SK-N-SH (cell line): ENCODE measurements around the gene SLC2A11. TPM values are rescaled to one million over a fixed set of nuclear protein-coding genes. Genes with fewer than 3 reads are reported as not detected.

Experiments used
- CTCF ChIA-PET: fragments of 300-600, 350-600 bp; formaldehyde crosslinking; extraction: SDS; loops from one replicate; lab custom pipeline; 2021; lab: Yijun Ruan, JAX
- POLR2A ChIA-PET: fragments of 350-600 bp; sonication (Branson Sonifier 250); formaldehyde crosslinking; extraction: SDS; loops from one replicate; lab custom pipeline; 2020; ENCODE audit warnings: antibody characterized with exemption, inconsistent platforms; lab: Yijun Ruan, JAX
- DNase-seq: peaks from one replicate; pipeline ENCODE4 v3.0.0; 2012
- H2AFZ ChIP-seq: fragments of 200-600 bp; sonication (generic); 2 replicates; pipeline ENCODE4 v1.8.1; 2016; ENCODE audit warnings: antibody characterized with exemption, mild to moderate bottlenecking, low read depth
- H3F3A ChIP-seq: fragments of 200-600 bp; sonication (generic); replicated peaks from 2 replicates; pipeline ENCODE3; 2016; ENCODE audit warnings: antibody characterized with exemption, mild to moderate bottlenecking; ENCODE audit not compliant: insufficient read depth
- H3K27ac ChIP-seq, 2 experiments: fragments of 200-500 bp in 1 of 2; fragments of 200-600 bp in 1 of 2; sonication (Bioruptor generic) in 1 of 2; sonication (generic), shearing (Covaris generic) in 1 of 2; 2 replicates each; pipeline versions ENCODE4 v1.5.1 to v1.6.1; 2014 to 2016; ENCODE audit warnings: low read depth in 2 of 2, inconsistent platforms in 1 of 2, low read length in 1 of 2, mild to moderate bottlenecking in 1 of 2, mixed read lengths in 1 of 2
- H3K27me3 ChIP-seq: fragments of 200-600 bp; sonication (generic), shearing (Covaris generic); 2 replicates; pipeline ENCODE4 v1.6.1; 2016; ENCODE audit warnings: mixed run types; ENCODE audit not compliant: insufficient read depth
- H3K36me3 ChIP-seq, 2 experiments: fragments of 200-500 bp in 1 of 2; fragments of 200-600 bp in 1 of 2; sonication (Bioruptor generic) in 1 of 2; sonication (generic) in 1 of 2; replicated peaks in 1 of 2; 2 replicates each; pipeline versions ENCODE3 to v1.5.1; 2014 to 2016; ENCODE audit warnings: low read length in 1 of 2, mild to moderate bottlenecking in 1 of 2; ENCODE audit not compliant: insufficient read depth in 2 of 2, control insufficient read depth in 1 of 2
- H3K4me1 ChIP-seq, 2 experiments: fragments of 200-500 bp in 1 of 2; fragments of 200-600 bp in 1 of 2; sonication (Bioruptor generic) in 1 of 2; sonication (generic), shearing (Covaris generic) in 1 of 2; 2 replicates each; pipeline versions ENCODE4 v1.5.1 to v1.6.1; 2014 to 2016; ENCODE audit warnings: low read depth in 1 of 2, low read length in 1 of 2, mixed run types in 1 of 2; ENCODE audit not compliant: insufficient read depth in 2 of 2, control insufficient read depth in 1 of 2
- H3K4me2 ChIP-seq: fragments of 200-600 bp; sonication (generic), shearing (Covaris generic); 2 replicates; pipeline ENCODE4 v1.6.1; 2017; ENCODE audit warnings: mixed run types
- H3K4me3 ChIP-seq, 2 experiments: fragments of 200-500 bp in 1 of 2; fragments of 200-600 bp in 1 of 2; sonication (Bioruptor generic) in 1 of 2; sonication (generic), shearing (Covaris generic) in 1 of 2; 2 replicates each; pipeline versions ENCODE4 v1.5.1 to v1.8.1; 2014 to 2016; ENCODE audit warnings: low read depth in 2 of 2, inconsistent platforms in 1 of 2, low read length in 1 of 2, mild to moderate bottlenecking in 1 of 2, mixed read lengths in 1 of 2, moderate library complexity in 1 of 2
- H3K79me2 ChIP-seq: fragments of 200-600 bp; sonication (generic); 2 replicates; pipeline ENCODE4 v1.8.1; 2017; ENCODE audit warnings: mild to moderate bottlenecking; ENCODE audit not compliant: insufficient read depth
- H3K9ac ChIP-seq: fragments of 200-600 bp; sonication (generic); 2 replicates; pipeline ENCODE4 v1.6.1; 2017; ENCODE audit warnings: mixed run types
- H3K9me2 ChIP-seq: fragments of 200-600 bp; sonication (generic); 2 replicates; pipeline ENCODE4 v1.6.1; 2017; ENCODE audit warnings: mixed run types
- H3K9me3 ChIP-seq: fragments of 200-600 bp; sonication (generic); 2 replicates; pipeline ENCODE4 v1.6.1; 2017; ENCODE audit warnings: mixed run types, mild to moderate bottlenecking, moderate library complexity
- H4K20me1 ChIP-seq: fragments of 200-600 bp; sonication (generic); 2 replicates; pipeline ENCODE4 v1.6.1; 2017; ENCODE audit warnings: mild to moderate bottlenecking, mixed run types; ENCODE audit not compliant: insufficient read depth
- ELF1 ChIP-seq: IDR thresholded peaks from 2 replicates; pipeline ENCODE4 v1.4.0; 2012
- EP300 ChIP-seq, 2 experiments: IDR thresholded peaks; 2 replicates each; pipeline versions ENCODE4 v1.4.0 to v1.6.1; 2012; ENCODE audit warnings: borderline replicate concordance in 1 of 2, low read depth in 1 of 2, low read length in 1 of 2
- EZH2phosphoT487 ChIP-seq: fragments of 200-600 bp; sonication (generic); IDR thresholded peaks from 2 replicates; pipeline ENCODE4 v1.6.1; 2017; ENCODE audit warnings: low read depth, mixed run types, mild to moderate bottlenecking, antibody characterized with exemption, moderate library complexity, borderline replicate concordance
- FOXJ3 ChIP-seq: sonication (generic); formaldehyde crosslinking; IDR thresholded peaks from 2 replicates; pipeline ENCODE4 v1.5.1; 2020; ENCODE audit warnings: mild to moderate bottlenecking, missing genetic modification reagents
- GATA2 ChIP-seq: sonication (generic); formaldehyde crosslinking; IDR thresholded peaks from 2 replicates; pipeline ENCODE4 v1.5.0; 2020; ENCODE audit warnings: mild to moderate bottlenecking, missing genetic modification reagents
- NFIC ChIP-seq: IDR thresholded peaks from 2 replicates; pipeline ENCODE4 v1.4.0; 2012; ENCODE audit warnings: borderline replicate concordance
- POLR2AphosphoS5 ChIP-seq: IDR thresholded peaks from 2 replicates; pipeline ENCODE4 v1.6.1; 2012; ENCODE audit warnings: low read depth, low read length
- RCOR1 ChIP-seq: fragments of 150-350 bp; IDR thresholded peaks from 2 replicates; pipeline ENCODE4 v1.6.1; 2017; ENCODE audit warnings: antibody characterized with exemption, low read length
- RFX5 ChIP-seq: IDR thresholded peaks from 2 replicates; pipeline ENCODE4 v1.6.1; 2012; ENCODE audit warnings: mild to moderate bottlenecking, improper control_type of control experiment, low read length
- TEAD4 ChIP-seq: IDR thresholded peaks from 2 replicates; pipeline ENCODE4 v1.4.0; 2012; ENCODE audit warnings: mild to moderate bottlenecking, borderline replicate concordance; ENCODE audit not compliant: insufficient read depth
- YY1 ChIP-seq: IDR thresholded peaks from 2 replicates; pipeline ENCODE4 v1.4.0; 2012; ENCODE audit warnings: low read depth, mild to moderate bottlenecking
- ZBTB33 ChIP-seq: IDR thresholded peaks from 2 replicates; pipeline ENCODE4 v1.4.0; 2012; ENCODE audit warnings: low read depth, borderline replicate concordance
- WGBS: methylation state at CpG from one replicate; pipeline ENCODE4 v1.1.6; 2017; ENCODE audit warnings: low lambda C conversion rate; 5-methylcytosine and 5-hydroxymethylcytosine counted together
- polyA plus RNA-seq, 3 experiments: library from polyadenylated mRNA; depleted of rRNA; stranded (reverse); fragments of >200 nt; gene quantifications; 2 replicates each; pipeline ENCODE4 v1.2.3, GENCODE V29; 2012
- TF ChIP-seq, protein P1 (sequence below): fragments of 150-350 bp; IDR thresholded peaks from 2 replicates; pipeline ENCODE4 v1.6.1; 2017; ENCODE audit warnings: antibody characterized with exemption, low read length, low read depth, borderline replicate concordance
- TF ChIP-seq, protein P2 (sequence below): IDR thresholded peaks from 2 replicates; pipeline ENCODE4 v1.6.1; 2012; ENCODE audit warnings: mild to moderate bottlenecking, low read depth, low read length, moderate library complexity
- TF ChIP-seq, protein P3 (sequence below): fragments of 200-600 bp; sonication (generic); IDR thresholded peaks from 2 replicates; pipeline ENCODE4 v1.6.1; 2017; ENCODE audit warnings: antibody characterized with exemption, mild to moderate bottlenecking, moderate library complexity

Gene SLC2A11
- polyA plus RNA-seq, 1 of the 3 experiments (the other 2 are of a cell fraction): 21.8 TPM

DNA sequence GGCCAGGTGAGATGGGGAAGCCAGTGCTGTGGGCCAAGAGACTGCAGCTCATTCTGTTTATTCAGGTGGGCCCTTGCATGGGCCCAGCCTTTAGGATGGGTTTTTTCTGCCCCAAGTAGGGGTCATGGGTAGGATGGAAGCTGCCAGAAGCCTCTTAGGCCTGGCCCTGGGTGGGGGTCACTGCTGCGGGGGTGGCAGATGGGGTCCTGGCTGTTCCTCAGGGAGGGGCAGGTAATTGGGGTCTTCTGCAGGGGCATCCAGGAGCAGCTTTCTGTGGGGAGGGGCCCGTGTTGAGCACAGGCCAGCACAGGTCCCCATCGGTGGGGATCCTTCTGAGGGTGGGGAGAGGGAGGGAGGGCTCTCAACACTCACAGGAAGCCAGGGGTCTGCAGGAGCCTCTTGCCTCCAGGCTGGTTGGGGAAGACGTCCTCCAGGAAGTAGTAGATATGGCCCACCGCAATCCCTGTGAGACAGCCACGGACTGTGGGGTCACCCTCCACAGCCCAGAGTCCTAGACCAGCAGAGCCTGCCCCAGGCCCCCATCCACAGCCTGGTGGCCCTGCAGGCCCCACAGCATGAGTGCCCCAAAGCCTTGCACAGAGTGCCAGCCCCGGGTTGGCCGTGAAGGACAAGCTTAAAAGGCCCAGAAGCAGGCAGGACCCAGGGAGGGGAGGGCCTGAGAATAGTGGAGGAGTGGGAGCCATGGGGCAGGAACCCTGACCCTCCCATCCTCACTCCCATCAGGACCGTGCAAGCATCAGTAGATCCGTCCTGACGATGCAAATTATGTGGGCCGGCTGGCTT lies 20.8 kb upstream of the SLC2A11 start:
- Histone ChIP-seq H3K4me3 (no peak overlapping the region), H3K27ac (no peak overlapping the region), H3K9ac (no peak overlapping the region), H3K4me2 (no peak overlapping the region), H3K9me3 (no peaks in the 10 kb centered on the region), H3K27me3 (no peaks in the 10 kb centered on the region), H4K20me1 (no peaks in the 10 kb centered on the region), H3K36me3 (peaks cover 0 to 40% of the 10 kb centered on the region in 2 experiments), H2AFZ (no peak overlapping the region)
- TF ChIP-seq POLR2AphosphoS5 (no peak), ZBTB33 (no peak), GATA2 (CRISPR knock-in tag) (no peak)
- TF ChIP-seq, all 33 proteins: peak for 0
- 97% methylated on average over 7 of the region's 12 CpGs for WGBS
- Histone ChIP-seq H3K4me1 (peaks cover 0 to 42% of the 10 kb centered on the region in 2 experiments; a peak in 2 of 4 replicates), H3K79me2 (peaks cover 5% of the 10 kb centered on the region), H3F3A (no peaks in the 10 kb centered on the region), H3K9me2 (no peaks in the 10 kb centered on the region)
- ChIA-PET CTCF (interaction anchor here (1.1 to 1.4 kb wide), 2 partner anchors 11 to 69 kb away, joined by 3 to 4 read pairs; partner anchors contain the start of gene CHCHD10), POLR2A (interaction anchor here (0.7 to 2.2 kb wide), 2 partner anchors 8 to 10 kb away, joined by 3 to 6 read pairs; no protein-coding TSS in a partner anchor)
- peak; percentile 23 for DNase-seq

GRCh38 chr22:23837496-23837859 lies 20.2 kb upstream of the SLC2A11 start:
- 100% methylated on average over 2 of the region's 12 CpGs for WGBS
- Histone ChIP-seq H3K27ac (no peak overlapping the region), H3K9me3 (no peaks in the 10 kb centered on the region), H3K79me2 (no peaks in the 10 kb centered on the region; the same call in 1 of the 2 replicates), H3K9me2 (no peaks in the 10 kb centered on the region), H3K27me3 (no peaks in the 10 kb centered on the region), H3K36me3 (peaks cover 0 to 38% of the 10 kb centered on the region in 2 experiments), H3K9ac (no peak overlapping the region), H3K4me2 (no peak overlapping the region), H3K4me3 (no peak overlapping the region), H3K4me1 (peaks cover 0 to 36% of the 10 kb centered on the region in 2 experiments; a peak in 1 of 4 replicates), H4K20me1 (no peaks in the 10 kb centered on the region), H2AFZ (no peak overlapping the region), H3F3A (no peaks in the 10 kb centered on the region)
- peak; percentile 18 for DNase-seq
- CTCF ChIA-PET: no interaction called here
- POLR2A ChIA-PET: no interaction called here
- TF ChIP-seq ELF1: no peak
- TF ChIP-seq, protein P1, sequence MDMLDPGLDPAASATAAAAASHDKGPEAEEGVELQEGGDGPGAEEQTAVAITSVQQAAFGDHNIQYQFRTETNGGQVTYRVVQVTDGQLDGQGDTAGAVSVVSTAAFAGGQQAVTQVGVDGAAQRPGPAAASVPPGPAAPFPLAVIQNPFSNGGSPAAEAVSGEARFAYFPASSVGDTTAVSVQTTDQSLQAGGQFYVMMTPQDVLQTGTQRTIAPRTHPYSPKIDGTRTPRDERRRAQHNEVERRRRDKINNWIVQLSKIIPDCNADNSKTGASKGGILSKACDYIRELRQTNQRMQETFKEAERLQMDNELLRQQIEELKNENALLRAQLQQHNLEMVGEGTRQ: no peak
- no peak for TF ChIP-seq FOXJ3 (CRISPR knock-in tag)
- TF ChIP-seq, protein P2, sequence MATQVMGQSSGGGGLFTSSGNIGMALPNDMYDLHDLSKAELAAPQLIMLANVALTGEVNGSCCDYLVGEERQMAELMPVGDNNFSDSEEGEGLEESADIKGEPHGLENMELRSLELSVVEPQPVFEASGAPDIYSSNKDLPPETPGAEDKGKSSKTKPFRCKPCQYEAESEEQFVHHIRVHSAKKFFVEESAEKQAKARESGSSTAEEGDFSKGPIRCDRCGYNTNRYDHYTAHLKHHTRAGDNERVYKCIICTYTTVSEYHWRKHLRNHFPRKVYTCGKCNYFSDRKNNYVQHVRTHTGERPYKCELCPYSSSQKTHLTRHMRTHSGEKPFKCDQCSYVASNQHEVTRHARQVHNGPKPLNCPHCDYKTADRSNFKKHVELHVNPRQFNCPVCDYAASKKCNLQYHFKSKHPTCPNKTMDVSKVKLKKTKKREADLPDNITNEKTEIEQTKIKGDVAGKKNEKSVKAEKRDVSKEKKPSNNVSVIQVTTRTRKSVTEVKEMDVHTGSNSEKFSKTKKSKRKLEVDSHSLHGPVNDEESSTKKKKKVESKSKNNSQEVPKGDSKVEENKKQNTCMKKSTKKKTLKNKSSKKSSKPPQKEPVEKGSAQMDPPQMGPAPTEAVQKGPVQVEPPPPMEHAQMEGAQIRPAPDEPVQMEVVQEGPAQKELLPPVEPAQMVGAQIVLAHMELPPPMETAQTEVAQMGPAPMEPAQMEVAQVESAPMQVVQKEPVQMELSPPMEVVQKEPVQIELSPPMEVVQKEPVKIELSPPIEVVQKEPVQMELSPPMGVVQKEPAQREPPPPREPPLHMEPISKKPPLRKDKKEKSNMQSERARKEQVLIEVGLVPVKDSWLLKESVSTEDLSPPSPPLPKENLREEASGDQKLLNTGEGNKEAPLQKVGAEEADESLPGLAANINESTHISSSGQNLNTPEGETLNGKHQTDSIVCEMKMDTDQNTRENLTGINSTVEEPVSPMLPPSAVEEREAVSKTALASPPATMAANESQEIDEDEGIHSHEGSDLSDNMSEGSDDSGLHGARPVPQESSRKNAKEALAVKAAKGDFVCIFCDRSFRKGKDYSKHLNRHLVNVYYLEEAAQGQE: no peak
- no peak for TF ChIP-seq RFX5
- TF ChIP-seq, protein P3, sequence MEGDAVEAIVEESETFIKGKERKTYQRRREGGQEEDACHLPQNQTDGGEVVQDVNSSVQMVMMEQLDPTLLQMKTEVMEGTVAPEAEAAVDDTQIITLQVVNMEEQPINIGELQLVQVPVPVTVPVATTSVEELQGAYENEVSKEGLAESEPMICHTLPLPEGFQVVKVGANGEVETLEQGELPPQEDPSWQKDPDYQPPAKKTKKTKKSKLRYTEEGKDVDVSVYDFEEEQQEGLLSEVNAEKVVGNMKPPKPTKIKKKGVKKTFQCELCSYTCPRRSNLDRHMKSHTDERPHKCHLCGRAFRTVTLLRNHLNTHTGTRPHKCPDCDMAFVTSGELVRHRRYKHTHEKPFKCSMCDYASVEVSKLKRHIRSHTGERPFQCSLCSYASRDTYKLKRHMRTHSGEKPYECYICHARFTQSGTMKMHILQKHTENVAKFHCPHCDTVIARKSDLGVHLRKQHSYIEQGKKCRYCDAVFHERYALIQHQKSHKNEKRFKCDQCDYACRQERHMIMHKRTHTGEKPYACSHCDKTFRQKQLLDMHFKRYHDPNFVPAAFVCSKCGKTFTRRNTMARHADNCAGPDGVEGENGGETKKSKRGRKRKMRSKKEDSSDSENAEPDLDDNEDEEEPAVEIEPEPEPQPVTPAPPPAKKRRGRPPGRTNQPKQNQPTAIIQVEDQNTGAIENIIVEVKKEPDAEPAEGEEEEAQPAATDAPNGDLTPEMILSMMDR: no peak
- TF ChIP-seq NFIC: no peak
- TF ChIP-seq YY1: no peak
- TF ChIP-seq RCOR1: no peak
- TF ChIP-seq EZH2phosphoT487: no peak
- no peak for TF ChIP-seq EP300 (IDR thresholded peaks at IDR 0.05; ENCODE audit: borderline replicate concordance in 1 of 2, low read depth in 1 of 2, low read length in 1 of 2)
- no peak for TF ChIP-seq TEAD4
